ENCODE data around the gene ERRFI1.

The ERRFI1 gene

DNA sequence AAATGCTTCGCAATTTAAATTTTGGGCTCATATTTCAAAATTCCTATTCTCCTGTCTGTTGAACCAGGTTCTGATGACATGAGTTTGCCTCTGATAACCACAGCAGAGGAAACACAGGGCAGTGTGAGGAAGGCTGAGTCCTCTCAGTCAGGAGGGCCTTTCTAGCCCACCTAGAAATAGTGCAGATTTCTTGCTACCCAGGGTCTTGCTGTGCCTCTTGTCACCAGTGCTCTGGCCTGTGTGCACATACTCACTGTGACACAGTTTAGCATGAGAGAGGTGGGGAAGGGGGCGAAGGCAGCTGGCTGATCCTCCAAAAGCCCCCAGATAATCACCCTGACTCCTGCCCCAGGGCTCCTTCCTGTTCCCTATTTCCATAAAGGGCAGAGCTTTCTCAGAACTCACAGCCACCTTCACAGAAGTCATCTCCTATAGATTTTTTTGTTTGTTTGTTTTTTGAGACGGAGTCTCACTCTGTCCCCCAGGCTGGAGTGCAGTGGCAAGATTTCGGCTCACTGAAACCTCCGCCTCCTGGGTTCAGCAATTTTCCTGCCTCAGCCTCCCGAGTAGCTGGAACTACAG is 23.7 kb downstream of the ERRFI1 start:
- no peak for DNase-seq

DNA sequence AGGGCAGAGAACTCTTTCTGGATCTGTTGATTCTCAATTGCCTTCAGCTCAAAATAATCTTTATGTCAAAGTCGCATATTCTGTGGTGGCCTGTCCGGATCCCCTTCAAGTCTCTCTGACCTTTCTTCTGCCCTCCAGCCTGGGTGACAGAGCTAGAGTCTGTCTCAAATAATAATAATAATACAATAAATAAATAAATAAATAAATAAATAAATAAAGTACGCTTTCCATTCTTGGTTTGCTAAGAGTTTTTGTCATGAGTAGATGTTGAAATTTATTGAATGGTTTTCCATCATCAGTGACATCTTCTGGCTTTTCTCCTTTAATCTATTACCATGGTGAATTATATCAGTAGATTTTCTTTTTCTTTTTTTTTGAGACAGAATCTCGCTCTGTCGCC is 30.7 kb downstream of the ERRFI1 start:
- no peak for DNase-seq

DNA sequence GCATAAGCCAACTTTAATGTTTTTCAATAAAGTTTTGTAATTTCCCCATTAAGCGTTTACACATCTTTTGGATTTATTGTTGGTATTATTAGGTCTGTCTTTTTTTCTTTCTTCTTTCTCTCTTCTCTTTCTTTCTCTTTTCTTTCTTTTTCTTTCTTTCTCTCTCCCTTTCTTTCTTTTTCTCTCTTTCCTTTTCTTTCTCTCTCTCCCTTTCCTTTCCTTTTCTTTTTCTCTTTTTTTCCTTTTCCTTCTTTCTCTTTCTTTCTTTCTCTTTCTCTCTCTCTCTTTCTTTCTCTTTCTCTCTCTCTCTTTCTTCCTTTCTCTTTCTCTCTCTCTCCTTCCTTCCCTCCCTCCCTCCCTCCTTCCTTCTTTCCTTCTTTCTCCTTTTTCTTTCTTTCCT is 31.3 kb downstream of the ERRFI1 start:
- no peak for DNase-seq

DNA sequence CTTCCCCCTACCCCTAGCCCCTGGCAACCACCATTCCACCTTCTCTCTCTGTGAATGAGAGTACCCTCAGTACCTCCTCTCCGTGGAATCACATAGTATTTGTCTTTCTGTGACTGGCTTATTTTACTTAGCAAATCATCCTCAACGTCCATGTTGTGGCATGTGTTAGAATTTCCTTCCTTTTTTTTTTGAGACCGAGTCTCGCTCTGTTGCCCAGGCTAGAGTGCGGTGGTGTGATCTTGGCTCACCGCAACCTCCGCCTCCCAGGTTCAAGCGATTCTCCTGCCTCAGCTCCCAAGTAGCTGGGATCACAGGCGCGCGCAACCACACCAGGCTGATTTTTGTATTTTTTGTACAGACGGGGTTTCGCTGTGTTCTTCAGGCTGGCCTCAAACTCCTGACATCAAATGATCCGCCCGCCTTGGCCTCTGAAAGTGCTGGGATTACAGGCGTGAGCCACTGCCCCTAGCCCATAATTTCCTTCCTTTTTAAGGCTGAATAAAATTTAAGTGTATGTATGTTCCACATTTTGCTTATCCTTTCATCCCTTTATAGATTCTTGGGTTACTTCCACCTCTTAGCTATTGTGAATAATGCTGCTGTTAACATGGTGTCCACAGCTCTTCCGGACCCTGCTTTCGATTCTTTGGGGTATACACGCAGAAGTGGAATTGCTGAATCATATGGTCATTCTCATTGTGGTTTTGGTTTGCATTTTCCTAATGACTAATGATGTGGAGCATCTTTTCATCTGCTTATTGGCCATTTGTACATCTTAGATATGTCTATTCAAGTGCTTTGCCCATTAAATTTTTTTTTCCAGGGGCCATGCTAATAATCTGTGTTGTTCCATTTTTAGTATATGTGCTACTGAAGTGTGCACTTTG is 32.3 kb downstream of the ERRFI1 start:
- DNase-seq = no peak

DNA sequence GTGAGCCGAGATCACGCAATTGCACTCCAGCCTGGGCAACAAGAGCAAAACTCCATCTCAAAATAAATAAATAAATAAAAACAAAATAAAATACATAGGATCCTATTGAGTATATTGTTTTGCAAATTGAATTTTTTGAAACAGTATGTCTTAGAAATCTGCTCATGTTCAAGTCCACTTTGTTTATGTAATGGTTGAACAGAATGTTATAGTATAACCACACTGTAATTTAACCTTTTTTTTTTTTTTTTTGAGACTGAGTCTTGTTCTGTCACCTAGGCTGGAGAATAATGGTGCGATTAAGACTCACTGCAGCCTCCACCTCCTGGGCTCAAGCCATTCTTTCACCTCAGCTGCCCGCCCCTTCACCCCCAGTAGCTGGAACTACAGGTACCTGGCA is 33.2 kb downstream of the ERRFI1 start:
- DNase-seq = no peak

DNA sequence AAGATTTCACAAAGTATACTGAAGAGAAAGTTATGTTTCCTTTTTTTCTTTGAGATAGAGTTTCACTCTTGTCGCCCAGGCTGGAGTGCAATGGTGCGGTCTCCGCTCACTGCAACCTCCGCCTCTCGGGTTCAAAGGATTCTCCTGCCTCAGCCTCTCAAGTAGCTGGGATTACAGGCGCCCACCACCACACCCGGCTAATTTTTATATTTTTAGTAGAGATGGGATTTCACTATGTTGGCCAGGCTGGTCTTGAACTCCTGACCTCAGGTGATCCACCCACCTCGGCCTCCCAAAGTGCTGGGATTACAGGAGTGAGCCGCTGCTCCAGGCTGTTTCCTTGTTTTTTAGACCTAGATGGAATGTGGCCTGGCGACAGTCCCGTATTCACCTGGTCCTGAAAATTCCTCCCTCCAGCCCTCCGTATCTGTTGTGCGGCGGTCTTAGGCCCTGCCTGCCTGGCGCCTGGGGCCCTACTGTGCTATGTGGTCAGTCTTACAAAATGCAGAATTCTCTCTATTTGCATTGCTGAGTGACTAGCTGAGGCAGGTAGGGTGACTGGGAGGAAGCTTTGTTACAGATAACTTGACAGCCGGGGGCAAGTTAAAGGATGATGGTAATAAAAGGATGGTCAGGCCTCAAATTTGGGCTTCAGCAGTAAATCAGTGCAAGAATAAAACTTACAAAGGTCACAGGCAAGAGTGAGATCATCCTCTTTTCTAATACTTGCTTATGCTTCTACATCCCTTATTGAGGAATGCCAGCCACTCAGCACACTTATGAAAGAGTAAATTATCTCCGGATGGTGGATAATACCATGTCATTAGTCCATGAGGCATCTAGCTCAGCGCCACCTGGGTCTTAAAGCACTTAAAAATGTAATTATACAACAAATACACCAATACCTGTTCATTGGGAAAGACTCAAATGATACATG is 34.3 kb downstream of the ERRFI1 start:
- no peak for DNase-seq

DNA sequence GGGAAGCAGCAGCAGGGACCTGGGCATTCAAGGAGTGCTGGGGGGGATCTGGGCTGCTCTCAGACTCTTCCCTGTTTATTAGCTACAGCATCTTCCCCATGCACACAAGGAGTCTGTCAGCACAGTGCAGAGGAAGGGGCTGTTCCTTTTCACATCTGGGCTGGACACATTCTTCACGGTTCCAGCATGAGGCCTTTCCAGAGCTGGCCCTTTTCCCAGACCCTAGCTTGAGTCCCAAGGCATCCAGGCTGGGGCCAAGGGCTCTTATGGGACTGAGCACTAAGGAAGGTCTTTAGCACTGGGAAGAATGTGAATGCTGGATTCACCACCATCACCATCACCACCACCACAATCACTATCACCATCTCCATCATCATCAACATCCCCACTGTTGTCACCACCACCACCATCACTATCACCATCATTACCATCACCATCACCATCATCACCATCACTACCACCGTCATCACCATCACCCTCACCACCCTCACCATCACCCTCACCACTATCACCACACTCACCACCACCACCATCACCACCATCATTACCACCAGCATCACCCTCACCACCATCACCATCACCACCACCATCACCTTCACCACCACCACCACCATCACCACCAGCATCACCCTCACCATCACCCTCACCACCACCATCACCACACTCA is 36.2 kb downstream of the ERRFI1 start:
- no peak for DNase-seq

DNA sequence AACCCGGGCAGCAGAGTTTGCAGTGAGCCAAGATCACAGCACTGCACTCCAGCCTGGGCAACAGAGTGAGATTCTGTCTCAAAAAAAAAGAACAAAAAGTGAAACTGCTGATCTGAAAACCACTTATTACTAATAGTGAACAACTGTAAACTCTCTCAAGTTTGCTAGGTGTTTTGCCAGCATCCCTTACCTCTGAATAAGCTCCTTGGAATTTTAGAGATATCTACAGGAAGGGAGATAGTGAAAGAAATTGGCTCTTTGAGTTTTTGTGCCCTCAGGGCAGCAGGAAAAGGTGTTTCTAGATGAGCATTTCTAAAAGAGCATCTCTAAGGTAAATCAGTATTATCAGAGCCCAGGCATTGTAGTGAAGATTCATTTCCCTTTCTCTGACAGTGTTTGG is 37.5 kb downstream of the ERRFI1 start:
- no peak for DNase-seq

DNA sequence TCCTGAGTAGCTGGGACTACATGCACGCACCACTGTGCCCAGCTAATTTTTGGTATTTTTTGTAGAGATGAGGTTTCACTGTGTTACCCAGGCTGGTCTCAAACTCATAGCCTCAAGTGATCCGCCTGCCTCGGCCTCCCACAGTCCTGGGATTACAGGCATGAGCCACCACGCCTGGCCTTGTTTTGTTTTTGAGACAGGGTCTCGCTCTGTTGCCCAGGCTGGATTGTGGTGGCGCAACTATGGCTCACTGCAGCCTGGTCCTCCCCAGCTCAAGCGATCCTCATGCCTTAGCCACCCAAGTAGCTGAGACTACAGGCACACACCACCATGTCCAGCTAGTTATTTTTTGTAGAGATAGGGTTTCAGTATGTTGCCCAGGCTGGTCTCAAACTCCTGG is 38.6 kb downstream of the ERRFI1 start:
- no peak for DNase-seq

DNA sequence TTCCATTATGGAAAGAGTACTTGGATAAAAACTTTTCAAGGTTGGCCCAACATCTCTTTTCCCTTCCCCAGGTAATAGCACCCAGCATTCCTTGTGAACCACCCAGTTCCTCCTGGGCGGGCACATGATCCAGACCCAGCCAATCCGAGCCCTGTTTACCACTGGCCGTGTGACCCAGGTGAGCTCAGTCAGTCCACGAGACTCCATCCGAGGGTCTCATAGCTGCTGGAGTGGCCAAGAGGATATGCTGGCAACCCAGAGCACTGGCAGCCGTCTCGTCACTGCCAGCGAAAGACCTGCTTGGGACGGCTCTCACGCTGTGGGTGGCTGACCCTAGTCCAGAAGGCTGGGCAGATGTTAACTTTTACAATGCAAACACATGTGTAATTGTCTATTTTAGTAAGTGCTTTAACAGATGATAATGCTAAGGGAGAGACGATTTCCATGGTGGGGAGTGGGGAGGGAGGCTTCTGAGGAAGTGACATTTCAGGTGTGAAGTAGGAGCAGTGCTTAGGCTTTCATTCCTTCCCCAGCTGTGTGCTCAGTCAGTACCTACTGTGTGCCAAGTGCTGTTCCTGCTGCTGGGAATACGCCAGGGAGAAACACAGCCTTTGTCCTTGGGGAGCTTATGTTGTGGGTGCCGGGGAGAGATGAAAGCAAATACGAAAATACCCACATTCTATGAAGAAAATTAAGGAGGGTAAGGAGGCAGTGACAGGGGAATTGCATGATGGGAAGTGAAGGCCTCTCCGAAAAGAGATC is 40.1 kb downstream of the ERRFI1 start:
- DNase-seq = no peak

DNA sequence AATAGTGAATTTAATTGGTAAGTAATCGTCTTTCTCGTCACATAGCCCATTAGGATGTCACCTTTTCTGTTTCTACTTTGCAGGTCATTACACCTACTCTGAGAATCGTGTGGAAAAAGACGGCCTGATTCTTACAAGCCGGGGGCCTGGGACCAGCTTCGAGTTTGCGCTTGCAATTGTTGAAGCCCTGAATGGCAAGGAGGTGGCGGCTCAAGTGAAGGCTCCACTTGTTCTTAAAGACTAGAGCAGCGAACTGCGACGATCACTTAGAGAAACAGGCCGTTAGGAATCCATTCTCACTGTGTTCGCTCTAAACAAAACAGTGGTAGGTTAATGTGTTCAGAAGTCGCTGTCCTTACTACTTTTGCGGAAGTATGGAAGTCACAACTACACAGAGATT is 41.3 kb downstream of the ERRFI1 start:
- DNase-seq = no peak

DNA sequence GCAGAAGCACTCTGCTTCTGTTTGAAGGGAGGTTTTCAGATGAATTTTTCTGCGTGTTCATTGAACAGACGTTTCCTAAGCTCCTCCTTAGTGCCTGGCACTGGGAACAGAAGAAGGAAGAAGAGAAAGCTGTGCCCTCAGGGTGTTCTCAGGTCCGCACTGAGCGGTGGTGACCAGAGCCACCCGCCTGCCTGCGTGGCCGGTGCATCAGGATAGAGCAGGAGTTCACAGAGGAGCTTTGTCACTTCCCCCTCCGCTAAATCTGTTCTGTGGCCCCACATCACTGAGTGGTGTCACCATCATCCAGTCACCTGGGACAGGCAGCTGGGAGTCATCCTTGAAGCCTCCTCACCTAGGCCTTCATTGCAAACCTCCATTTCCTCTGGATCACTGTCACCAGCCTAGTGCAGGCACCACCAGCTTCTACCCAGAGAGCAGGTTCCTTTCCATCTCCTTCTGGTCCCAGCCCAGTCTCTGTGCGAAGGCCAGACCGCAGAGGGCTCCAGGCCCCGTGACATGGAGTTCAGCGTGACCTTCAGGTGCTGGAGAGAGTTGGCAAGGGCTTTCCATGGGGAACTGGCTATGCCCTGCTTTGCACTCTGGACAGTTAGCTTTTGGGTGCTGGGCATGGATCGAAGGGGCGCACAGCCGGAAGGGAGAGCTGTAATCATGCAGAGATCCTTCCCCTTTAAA is 42.9 kb downstream of the ERRFI1 start:
- DNase-seq = no peak

DNA sequence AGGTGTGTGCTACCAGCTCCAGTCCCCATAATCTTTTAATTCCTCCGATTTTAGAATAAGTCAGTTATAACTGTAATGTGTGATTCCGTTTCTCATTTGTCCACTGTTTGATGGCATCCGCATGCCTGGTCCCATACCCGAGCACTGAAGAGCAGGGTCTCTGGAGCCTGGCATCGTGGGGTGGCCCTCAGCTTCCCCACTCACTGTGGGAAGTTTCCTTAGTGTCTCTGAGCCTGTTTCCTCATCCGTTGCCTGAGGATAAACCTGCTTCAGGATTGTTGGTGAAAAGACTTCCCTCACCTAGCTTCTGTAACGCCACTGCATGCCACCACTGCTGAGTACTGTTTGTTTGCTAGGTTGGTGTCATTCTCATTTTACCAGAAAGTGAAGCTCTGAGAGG is 45.1 kb downstream of the ERRFI1 start:
- no peak for DNase-seq

DNA sequence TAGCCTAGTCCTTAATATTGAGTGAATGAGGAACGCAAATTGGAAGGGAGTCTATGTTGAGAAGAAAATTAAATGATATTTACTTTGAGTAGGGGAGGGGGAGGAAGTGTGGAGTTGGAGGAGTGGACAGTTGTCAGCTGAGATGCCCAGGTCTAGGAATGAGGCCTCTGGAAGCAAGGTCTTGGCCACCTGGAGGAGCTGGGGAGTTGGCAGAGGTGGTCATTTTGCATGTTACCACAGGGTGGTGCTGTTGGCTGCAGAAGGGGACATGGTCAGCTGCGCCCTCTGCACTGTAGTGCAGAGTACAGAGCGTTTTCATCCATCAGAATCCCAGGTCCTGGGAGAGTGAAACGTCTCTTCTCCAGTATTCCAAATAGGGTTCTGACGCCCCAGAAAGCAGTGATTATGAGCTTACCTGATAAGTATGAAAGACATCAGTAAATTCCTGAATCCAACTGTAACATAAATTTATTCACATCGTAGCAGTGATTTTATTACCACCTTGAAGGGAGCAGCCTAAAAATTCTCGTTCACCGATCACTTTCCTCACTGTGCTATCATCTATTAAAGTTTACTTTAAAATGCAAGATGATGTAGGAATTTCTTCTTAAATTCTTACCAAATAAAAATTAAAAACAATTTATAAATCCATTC is 50.8 kb downstream of the ERRFI1 start:
- peak; percentile 22 for DNase-seq

DNA sequence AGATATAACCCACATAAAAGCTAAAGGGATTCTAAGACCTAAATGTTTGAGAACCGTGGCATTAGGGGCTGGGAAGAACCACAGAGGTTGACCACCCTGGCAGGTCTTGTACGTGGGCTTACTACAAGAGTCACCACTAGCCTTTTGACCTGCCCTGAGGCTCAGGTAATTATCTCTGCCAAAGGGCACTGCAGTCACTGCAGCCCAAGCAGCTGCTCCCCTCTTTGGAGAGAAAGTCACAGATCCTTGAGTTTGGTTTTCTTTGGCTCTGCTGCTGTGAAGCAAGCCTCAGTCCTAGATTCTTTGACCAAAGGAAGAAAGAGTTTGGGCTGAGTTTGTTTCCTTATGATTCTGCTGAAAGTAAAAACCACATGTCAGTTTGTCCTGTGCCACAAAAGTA is 53.0 kb downstream of the ERRFI1 start:
- no peak for DNase-seq

DNA sequence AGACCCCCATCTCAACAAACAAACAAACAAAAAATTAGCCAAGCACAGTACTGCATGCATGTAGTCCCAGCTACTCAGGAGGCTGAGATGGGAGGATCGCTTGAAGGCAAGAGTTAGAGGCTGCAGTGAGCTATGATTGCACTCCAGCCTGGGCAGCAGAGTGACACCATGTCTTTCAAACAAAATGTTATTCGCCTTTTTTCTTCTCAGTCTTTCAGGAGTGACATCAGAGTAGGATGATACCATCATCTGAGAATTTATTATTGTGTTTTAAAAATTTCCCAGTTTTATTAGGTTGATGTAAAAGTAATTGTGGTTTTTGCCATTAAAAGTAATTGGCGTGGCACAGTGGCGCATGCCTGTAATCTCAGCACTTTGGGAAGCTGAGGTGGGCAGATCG is 53.8 kb downstream of the ERRFI1 start:
- DNase-seq = no peak

DNA sequence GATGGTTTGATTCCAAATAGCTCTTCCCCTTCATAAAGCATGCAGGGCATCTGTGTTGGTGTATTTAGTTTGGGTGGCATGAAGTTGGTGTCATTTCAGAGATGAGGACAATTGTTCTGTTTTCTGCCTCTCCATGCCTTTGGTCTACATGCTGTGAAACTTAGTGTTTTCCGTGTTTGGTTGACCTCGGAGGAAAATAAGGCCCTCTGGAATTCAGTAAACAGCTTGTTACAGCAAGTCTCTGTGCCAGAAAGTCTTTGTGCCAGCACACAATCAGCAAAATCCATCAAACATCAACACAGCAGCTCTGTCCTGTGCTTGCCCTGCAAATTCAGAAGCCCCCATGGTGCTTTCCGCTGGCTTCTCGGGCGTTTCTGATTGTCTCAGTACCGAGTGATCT is 55.1 kb downstream of the ERRFI1 start:
- DNase-seq = no peak

DNA sequence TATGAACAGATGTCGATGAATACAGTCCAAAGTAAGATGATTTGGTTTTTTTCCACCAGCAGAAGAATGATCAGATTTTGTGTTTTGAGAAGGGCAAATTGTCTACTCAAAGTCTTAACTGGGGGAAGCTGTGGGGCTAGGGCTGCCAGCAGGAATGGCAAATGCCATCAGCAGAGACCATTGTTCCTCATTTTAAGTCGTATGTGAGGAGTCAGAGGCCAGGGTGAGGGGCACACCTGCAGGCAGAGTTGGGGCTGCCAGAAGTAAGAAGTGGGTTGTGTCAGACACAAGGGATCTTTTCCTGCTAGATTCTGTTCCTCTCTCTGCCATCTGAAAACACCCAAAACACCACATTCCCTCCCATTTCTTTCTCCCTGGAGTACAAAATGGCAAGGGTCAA is 55.9 kb downstream of the ERRFI1 start:
- DNase-seq = no peak

DNA sequence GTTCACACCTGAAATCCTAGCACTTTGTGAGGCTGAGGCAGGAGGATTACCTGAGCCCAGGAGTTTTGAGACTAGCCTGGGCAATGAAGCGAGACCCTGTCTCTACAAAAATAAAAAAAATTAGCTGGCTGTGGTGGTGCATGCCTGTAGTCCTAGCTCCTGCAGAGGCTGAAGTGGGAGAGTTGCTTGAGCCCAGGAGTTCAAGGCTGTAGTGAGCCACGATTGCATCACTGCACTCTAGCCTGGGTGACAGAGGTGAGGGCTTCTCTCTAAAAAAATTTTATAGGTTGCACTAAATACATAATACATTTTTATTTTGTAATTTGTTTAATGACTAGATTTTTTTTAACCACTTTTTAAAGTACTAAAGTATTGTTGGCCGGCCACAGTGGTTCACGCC is 58.5 kb downstream of the ERRFI1 start:
- no peak for DNase-seq

DNA sequence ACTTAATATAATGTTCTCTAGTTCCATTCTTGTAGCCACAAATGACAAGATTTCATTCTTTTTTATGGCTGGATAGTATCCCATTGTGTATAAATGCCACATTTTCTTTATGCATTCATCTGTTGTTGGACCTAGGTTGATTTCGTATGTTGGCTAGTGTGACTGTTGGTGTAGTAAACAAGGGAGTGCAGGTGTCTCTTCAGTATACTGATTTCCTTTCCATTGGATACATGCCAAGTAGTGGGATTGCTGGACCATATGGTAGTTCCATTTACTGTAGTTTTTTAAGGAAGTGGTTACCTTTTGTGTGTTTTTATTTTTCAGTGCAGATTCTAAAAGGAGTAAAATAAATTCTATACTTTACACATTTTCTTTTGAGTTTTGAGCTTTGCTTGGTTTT is 58.9 kb downstream of the ERRFI1 start:
- DNase-seq = no peak

DNA sequence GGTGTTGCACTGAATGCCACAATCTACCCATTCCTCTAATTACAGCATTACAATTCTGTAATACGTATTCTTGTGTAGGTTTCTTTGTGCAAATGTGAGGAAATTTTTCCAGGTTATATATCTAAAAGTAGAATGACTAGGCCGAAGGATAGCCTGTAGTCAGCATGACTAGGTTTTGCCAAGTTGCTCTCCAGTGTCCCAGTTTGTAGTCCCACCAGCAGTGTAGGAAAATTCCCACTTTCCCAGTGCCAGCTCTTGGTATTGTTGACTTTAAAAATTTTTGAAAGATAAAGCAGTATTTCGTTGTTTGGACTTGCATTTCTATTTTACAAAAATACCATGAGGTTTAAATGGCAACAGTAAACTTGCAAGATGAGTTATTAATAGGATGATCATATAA is 61.6 kb downstream of the ERRFI1 start:
- DNase-seq = no peak

Measured in CD4-positive, alpha-beta T cell treated with Interleukin-6 for 4 hours (primary cell).